H1 (cell line): ENCODE measurements around the gene UNC93A. TPM values are rescaled to one million over a fixed set of nuclear protein-coding genes. Genes with fewer than 3 reads are reported as not detected.

Experiments
- CTCF ChIA-PET: fragments of 300-600 bp; sonication (Branson Sonifier 250); formaldehyde crosslinking; loops from one replicate; lab custom pipeline; 2021; ENCODE audit not compliant: partially characterized antibody; lab: Charles Lee
- POLR2A ChIA-PET: fragments of 300-600 bp; sonication (Branson Sonifier 250); formaldehyde crosslinking; loops from one replicate; lab custom pipeline; 2021; ENCODE audit warnings: inconsistent platforms; ENCODE audit not compliant: partially characterized antibody; lab: Charles Lee
- DNase-seq, 2 experiments: peaks; one replicate each; pipeline versions ENCODE4 v3.0.0 to v3.0.0-alpha.2; 2010 to 2022; ENCODE audit warnings: low spot score in 2 of 2, low read depth in 1 of 2, mixed read lengths in 1 of 2
- FAIRE-seq: peaks from 2 replicates; lab custom pipeline; 2011; peaks lifted over from hg19 to GRCh38; lab: Jason Lieb, UNC
- H2AFZ ChIP-seq: 2 replicates; pipeline ENCODE4 v1.8.1; 2012; ENCODE audit warnings: low read length, inconsistent platforms
- H2AK5ac ChIP-seq: 2 replicates; pipeline ENCODE4 v1.6.1; 2013; ENCODE audit warnings: low read depth, low read length
- H2BK120ac ChIP-seq: replicated peaks from 2 replicates; pipeline ENCODE3; 2013; ENCODE audit warnings: low read depth, low read length, inconsistent platforms
- H2BK12ac ChIP-seq: 2 replicates; pipeline ENCODE4 v1.6.1; 2013; ENCODE audit warnings: low read depth, low read length
- H2BK15ac ChIP-seq: 2 replicates; pipeline ENCODE4 v1.6.1; 2013; ENCODE audit warnings: low read length
- H2BK20ac ChIP-seq: 2 replicates; pipeline ENCODE4 v1.6.1; 2013; ENCODE audit warnings: low read length
- H2BK5ac ChIP-seq: 2 replicates; pipeline ENCODE4 v1.6.1; 2013; ENCODE audit warnings: low read depth, low read length
- H3K14ac ChIP-seq: 2 replicates; pipeline ENCODE4 v1.6.1; 2013; ENCODE audit warnings: inconsistent platforms; ENCODE audit not compliant: insufficient read length
- H3K18ac ChIP-seq: 2 replicates; pipeline ENCODE4 v1.6.1; 2013; ENCODE audit warnings: low read length; ENCODE audit errors: extremely low read depth
- H3K23ac ChIP-seq: 2 replicates; pipeline ENCODE4 v1.6.1; 2013; ENCODE audit warnings: inconsistent platforms; ENCODE audit not compliant: insufficient read length
- H3K23me2 ChIP-seq: 2 replicates; pipeline ENCODE4 v1.6.1; 2013; ENCODE audit warnings: low read depth, low read length
- H3K27ac ChIP-seq: 2 replicates; pipeline ENCODE4 v1.6.1; 2011; ENCODE audit warnings: low read depth, low read length, inconsistent platforms
- H3K27me3 ChIP-seq, 4 experiments: replicated peaks in 1 of 4; 1 replicate in 1 of 4; 2 replicates in 3 of 4; pipeline versions ENCODE4 v1.6.1 to v1.8.1; 2011 to 2013; ENCODE audit warnings: low read length in 3 of 4, mild to moderate bottlenecking in 3 of 4, inconsistent platforms in 2 of 4, mixed read lengths in 2 of 4, moderate library complexity in 1 of 4; ENCODE audit not compliant: control insufficient read depth in 3 of 4, insufficient read depth in 3 of 4; ENCODE audit errors: extremely low read depth in 1 of 4
- H3K36me3 ChIP-seq, 4 experiments: 2 replicates each; pipeline versions ENCODE4 v1.6.1 to v1.8.1; 2011 to 2013; ENCODE audit warnings: mild to moderate bottlenecking in 4 of 4, low read length in 3 of 4, moderate library complexity in 2 of 4, control low read depth in 1 of 4, inconsistent platforms in 1 of 4; ENCODE audit not compliant: insufficient read depth in 4 of 4, control insufficient read depth in 2 of 4
- H3K4ac ChIP-seq: replicated peaks from 2 replicates; pipeline ENCODE3; 2013; ENCODE audit warnings: low read length, low read depth, mixed read lengths, inconsistent platforms; ENCODE audit not compliant: insufficient read length
- H3K4me1 ChIP-seq, 4 experiments: replicated peaks in 1 of 4; 1 replicate in 1 of 4; 2 replicates in 3 of 4; pipeline versions ENCODE4 v1.6.1 to v1.8.1; 2011 to 2013; ENCODE audit warnings: low read length in 3 of 4, inconsistent platforms in 2 of 4, mixed read lengths in 1 of 4; ENCODE audit not compliant: insufficient read depth in 4 of 4, control insufficient read depth in 3 of 4
- H3K4me2 ChIP-seq, 2 experiments: 2 replicates each; pipeline versions ENCODE4 v1.6.1 to v1.8.1; 2011 to 2013; ENCODE audit warnings: low read depth in 2 of 2, low read length in 2 of 2, control low read depth in 1 of 2, inconsistent platforms in 1 of 2, mild to moderate bottlenecking in 1 of 2; ENCODE audit not compliant: insufficient read depth in 1 of 2
- H3K4me3 ChIP-seq, 4 experiments: fragments of 200-600, 300-600 bp in 1 of 4; sonication (generic), shearing (Covaris generic), sonication (Bioruptor Twin) in 1 of 4; 2 replicates each; pipeline versions ENCODE4 v1.5.1 to v1.8.1; 2011 to 2016; ENCODE audit warnings: low read length in 4 of 4, low read depth in 3 of 4, control low read depth in 2 of 4, inconsistent platforms in 2 of 4, mild to moderate bottlenecking in 2 of 4, mixed read lengths in 1 of 4, moderate library complexity in 1 of 4; ENCODE audit not compliant: insufficient read depth in 2 of 4; ENCODE audit errors: extremely low read depth in 1 of 4
- H3K56ac ChIP-seq: replicated peaks from 2 replicates; pipeline ENCODE3; 2013; ENCODE audit warnings: low read depth, mild to moderate bottlenecking, mixed read lengths, low read length, inconsistent platforms; ENCODE audit not compliant: insufficient read length
- H3K79me1 ChIP-seq: 2 replicates; pipeline ENCODE4 v1.6.1; 2013; ENCODE audit warnings: low read depth, low read length, control low read depth
- H3K79me2 ChIP-seq, 2 experiments: 2 replicates each; pipeline versions ENCODE4 v1.6.1 to v1.8.1; 2012 to 2013; ENCODE audit warnings: low read length in 2 of 2, mild to moderate bottlenecking in 2 of 2, inconsistent platforms in 1 of 2; ENCODE audit not compliant: insufficient read depth in 2 of 2, control insufficient read depth in 1 of 2
- H3K9ac ChIP-seq, 4 experiments: replicated peaks in 1 of 4; 1 replicate in 1 of 4; 2 replicates in 3 of 4; pipeline versions ENCODE4 v1.6.1 to v1.8.1; 2011 to 2013; ENCODE audit warnings: low read depth in 3 of 4, low read length in 3 of 4, control low read depth in 2 of 4, mild to moderate bottlenecking in 2 of 4, moderate library complexity in 2 of 4, inconsistent platforms in 1 of 4; ENCODE audit errors: extremely low read depth in 1 of 4
- H3K9me3 ChIP-seq, 2 experiments: 2 replicates each; pipeline versions ENCODE4 v1.6.1 to v1.8.1; 2012 to 2013; ENCODE audit warnings: mild to moderate bottlenecking in 2 of 2, moderate library complexity in 2 of 2, control low read depth in 1 of 2, inconsistent platforms in 1 of 2, low read depth in 1 of 2, low read length in 1 of 2, mixed read lengths in 1 of 2; ENCODE audit not compliant: insufficient read depth in 2 of 2
- H4K20me1 ChIP-seq, 2 experiments: replicated peaks in 1 of 2; 2 replicates each; pipeline versions ENCODE3 to v1.8.1; 2011 to 2013; ENCODE audit warnings: inconsistent platforms in 2 of 2, low read length in 2 of 2, mild to moderate bottlenecking in 1 of 2; ENCODE audit not compliant: insufficient read depth in 2 of 2, control insufficient read depth in 1 of 2
- H4K5ac ChIP-seq: 2 replicates; pipeline ENCODE4 v1.6.1; 2013; ENCODE audit warnings: low read length, low read depth, mixed read lengths, inconsistent platforms; ENCODE audit not compliant: insufficient read length
- H4K8ac ChIP-seq: 2 replicates; pipeline ENCODE4 v1.8.0; 2013; ENCODE audit warnings: mild to moderate bottlenecking, moderate library complexity, low read length, inconsistent platforms; ENCODE audit not compliant: insufficient read depth; ENCODE audit errors: extremely low read depth
- H4K91ac ChIP-seq: replicated peaks from 2 replicates; pipeline ENCODE3; 2013; ENCODE audit warnings: low read length, mixed read lengths, inconsistent platforms; ENCODE audit not compliant: insufficient read length
- ATF2 ChIP-seq: IDR thresholded peaks from 2 replicates; pipeline ENCODE4 v1.6.1; 2012; ENCODE audit warnings: low read length, inconsistent platforms
- CTBP2 ChIP-seq: IDR thresholded peaks from 2 replicates; pipeline ENCODE4 v1.7.0; 2011; ENCODE audit warnings: borderline replicate concordance, mild to moderate bottlenecking, moderate library complexity, mixed read lengths, low read length; ENCODE audit not compliant: insufficient read depth, insufficient read length
- EP300 ChIP-seq, 2 experiments: IDR thresholded peaks; 1 replicate in 1 of 2; 2 replicates in 1 of 2; pipeline ENCODE4 v1.6.1; 2011 to 2012; ENCODE audit warnings: low read depth in 2 of 2, low read length in 2 of 2, mild to moderate bottlenecking in 2 of 2, borderline replicate concordance in 1 of 2, inconsistent platforms in 1 of 2, moderate library complexity in 1 of 2
- GTF2F1 ChIP-seq: IDR thresholded peaks from 2 replicates; pipeline ENCODE4 v1.6.1; 2012; ENCODE audit warnings: low read depth, low read length, improper control_type of control experiment, borderline replicate concordance
- HDAC2 ChIP-seq, 2 experiments: fragments of 300-600 bp in 1 of 2; sonication (generic) in 1 of 2; IDR thresholded peaks; 2 replicates each; pipeline ENCODE4 v1.6.1; 2011 to 2012; ENCODE audit warnings: low read depth in 2 of 2, low read length in 2 of 2, mild to moderate bottlenecking in 2 of 2, moderate library complexity in 2 of 2, borderline replicate concordance in 1 of 2, inconsistent platforms in 1 of 2
- RAD21 ChIP-seq, 2 experiments: IDR thresholded peaks in 1 of 2; conservative IDR thresholded peaks in 1 of 2; 2 replicates each; pipeline ENCODE4 v1.6.1; 2011; ENCODE audit warnings: low read depth in 2 of 2, low read length in 2 of 2, improper control_type of control experiment in 1 of 2, inconsistent platforms in 1 of 2, mild to moderate bottlenecking in 1 of 2, moderate library complexity in 1 of 2
- SAP30 ChIP-seq: fragments of 300-600 bp; sonication (generic); IDR thresholded peaks from 2 replicates; pipeline ENCODE4 v1.7.1; 2012; ENCODE audit warnings: low read length, moderate library complexity, mild to moderate bottlenecking, inconsistent platforms; ENCODE audit not compliant: insufficient read depth, insufficient replicate concordance
- SP1 ChIP-seq: IDR thresholded peaks from 2 replicates; pipeline ENCODE4 v1.6.1; 2011; ENCODE audit warnings: low read depth, low read length
- SRF ChIP-seq: IDR thresholded peaks from 2 replicates; pipeline ENCODE4 v1.6.1; 2011; ENCODE audit warnings: mild to moderate bottlenecking, low read depth, low read length, moderate library complexity
- WGBS, 2 experiments: shearing (Covaris generic) in 1 of 2; methylation state at CpG; one replicate each; pipeline versions ENCODE4 v1.1.6 to v1.1.7; 2013 to 2015; ENCODE audit warnings: low lambda C conversion rate in 2 of 2, mixed read lengths in 2 of 2, inconsistent platforms in 1 of 2, low coverage in 1 of 2, missing lambda C conversion rate in 1 of 2; ENCODE audit not compliant: insufficient replicate concordance in 2 of 2, insufficient coverage in 1 of 2, insufficient read length in 1 of 2; ENCODE audit errors: extremely low coverage in 1 of 2, missing lambda C conversion rate in 1 of 2; 5-methylcytosine and 5-hydroxymethylcytosine counted together
- polyA plus RNA-seq, 7 experiments: library from polyadenylated mRNA; depleted of rRNA in 3 of 7; stranded (reverse) in 5 of 7; unstranded in 2 of 7; fragments of >200 nt in 5 of 7; fragments of 200-250 nt in 2 of 7; gene quantifications; 1 replicate in 5 of 7; 2 replicates in 1 of 7; 4 replicates in 1 of 7; pipeline versions ENCODE4 v1.2.1 to v1.2.3, GENCODE V29; 2011 to 2013; ENCODE audit warnings: missing spikeins in 2 of 7, mixed read lengths in 2 of 7
- total RNA-seq: library from RNA; stranded (reverse); fragmentation: NEBNext Ultra II Directional; extraction: Animal tissue kit (Norgen Biotek cat#: 25700); gene quantifications from 2 replicates; pipeline ENCODE4 v1.2.1, GENCODE V29; 2021

Gene UNC93A
- total and polyA plus RNA-seq, 2 of the 8 experiments (the other 6 are each of a cell fraction or from before 2014, with no cell fraction given) = 0.39 TPM; not detected in 1

GRCh38 chr6:167341038-167341583, 50.0 kb downstream of the UNC93A start:
- Histone ChIP-seq H3K14ac (no peak overlapping the region), H3K79me1 (no peaks in the 10 kb centered on the region), H4K20me1 (no peaks in the 10 kb centered on the region), H3K36me3 (no peaks in the 10 kb centered on the region; a peak in 1 of 8 replicates), H3K23me2 (peaks cover 8% of the 10 kb centered on the region), H3K4me3 (no peak overlapping the region), H3K4me2 (no peak overlapping the region), H2BK20ac (no peak overlapping the region), H4K8ac (no peak overlapping the region), H3K9me3 (no peaks in the 10 kb centered on the region), H3K27ac (no peak overlapping the region), H2BK120ac (no peak overlapping the region), H3K79me2 (no peaks in the 10 kb centered on the region; a peak in 1 of 4 replicates), H3K9ac (no peak overlapping the region), H2BK15ac (no peak overlapping the region), H3K23ac (no peak overlapping the region), H3K4ac (no peak overlapping the region), H3K18ac (no peak overlapping the region), H2AFZ (no peak overlapping the region), H2AK5ac (no peak overlapping the region), H3K27me3 (no peaks in the 10 kb centered on the region; a peak in 1 of 7 replicates), H2BK5ac (no peak overlapping the region), H2BK12ac (0 out of 2 replicates have a peak overlapping the region, but pooled peaks have one; percentile 18), H4K5ac (no peak overlapping the region), H3K56ac (no peak overlapping the region), H3K4me1 (peaks cover 0 to 4% (median 0%) of the 10 kb centered on the region in 4 experiments; a peak in 2 of 7 replicates), H4K91ac (no peak overlapping the region)
- no peak for DNase-seq
- POLR2A ChIA-PET = interaction anchor here (1.3 kb wide), 1 partner anchor 10 kb away, joined by 3 read pairs; no protein-coding TSS in a partner anchor
- 94% methylated on average over 12 of the region's 12 CpGs; no CpG with 5 or more reads in 1 of the 2 experiments for WGBS, 2 experiments
- CTCF ChIA-PET = interaction anchor here (0.6 to 2.3 kb wide), 6 partner anchors 8 to 566 kb away, joined by 3 to 15 read pairs (median 3); no protein-coding TSS in a partner anchor
- FAIRE-seq = no peak
- TF ChIP-seq EP300 (IDR thresholded peaks at IDR 0.05; ENCODE audit: borderline replicate concordance in 1 of 2, low read depth in 2 of 2, low read length in 2 of 2) (no peak), CTBP2 (no peak), SP1 (no peak), ATF2 (no peak), SAP30 (no peak), RAD21 (IDR thresholded peaks at IDR 0.05 in 1 of 2, conservative IDR thresholded peaks at IDR 0.05 in 1 of 2; ENCODE audit: low read depth in 2 of 2, low read length in 2 of 2) (no peak), GTF2F1 (no peak), SRF (no peak), HDAC2 (IDR thresholded peaks at IDR 0.05; ENCODE audit: borderline replicate concordance in 1 of 2, low read depth in 2 of 2, low read length in 2 of 2) (no peak)
